OCI-LY3 (cell line): ENCODE results near the gene SFSWAP.

Source experiments
- H2AFZ ChIP-seq: fragments of 200-600, 300-600 bp; shearing (Covaris generic); 2 replicates; pipeline ENCODE4 v1.6.0; 2014; ENCODE audit warnings: antibody characterized with exemption, low read depth, low read length
- H3K27ac ChIP-seq: fragments of 200-600, 300-600 bp; sonication (generic); 2 replicates; pipeline ENCODE4 v1.5.1; 2014; ENCODE audit warnings: mild to moderate bottlenecking, low read length, moderate library complexity, mixed read lengths
- H3K27me3 ChIP-seq: fragments of 200-600, 300-600 bp; sonication (generic); 2 replicates; pipeline ENCODE4 v1.6.1; 2014; ENCODE audit warnings: low read depth, low read length, mixed read lengths
- H3K36me3 ChIP-seq: fragments of 200-600, 300-600 bp; sonication (generic); replicated peaks from 2 replicates; pipeline ENCODE3; 2014; ENCODE audit warnings: low read depth, low read length, mixed read lengths
- H3K4me1 ChIP-seq: fragments of 300-600, 200-600 bp; sonication (generic); 2 replicates; pipeline ENCODE4 v1.6.1; 2014; ENCODE audit warnings: low read length, mixed read lengths
- H3K4me2 ChIP-seq: fragments of 200-600, 300-600 bp; sonication (generic); 2 replicates; pipeline ENCODE4 v1.6.1; 2014; ENCODE audit warnings: low read length, mixed read lengths
- H3K4me3 ChIP-seq: fragments of 300-600, 200-600 bp; sonication (generic); 2 replicates; pipeline ENCODE4 v1.5.1; 2014; ENCODE audit warnings: antibody characterized with exemption, mild to moderate bottlenecking, low read length, moderate library complexity
- H3K79me2 ChIP-seq: fragments of 300-600, 200-600 bp; shearing (Covaris generic); 2 replicates; pipeline ENCODE4 v1.6.1; 2014; ENCODE audit warnings: mild to moderate bottlenecking, low read length, mixed read lengths
- H3K9ac ChIP-seq: fragments of 300-600, 200-600 bp; shearing (Covaris generic); 2 replicates; pipeline ENCODE4 v1.6.0; 2014; ENCODE audit warnings: mild to moderate bottlenecking, low read length, moderate library complexity
- H3K9me3 ChIP-seq: fragments of 200-600, 300-600 bp; shearing (Covaris generic); 2 replicates; pipeline ENCODE4 v1.6.1; 2014; ENCODE audit warnings: low read length, mixed read lengths; ENCODE audit not compliant: insufficient read depth
- H4K20me1 ChIP-seq: fragments of 200-600, 300-600 bp; sonication (generic); 2 replicates; pipeline ENCODE4 v1.6.1; 2016; ENCODE audit warnings: low read length, mixed read lengths; ENCODE audit not compliant: insufficient read depth
- EZH2phosphoT487 ChIP-seq: fragments of 200-600 bp; shearing (Covaris generic); IDR thresholded peaks from 2 replicates; pipeline ENCODE4 v1.6.1; 2018; ENCODE audit warnings: antibody characterized with exemption, mixed run types, low read depth
- TF ChIP-seq, protein P1 (sequence below): fragments of 200-600, 300-600 bp; sonication (generic); IDR thresholded peaks from 2 replicates; pipeline ENCODE4 v1.5.1; 2014; ENCODE audit warnings: antibody characterized with exemption, low read length, low read depth

Gene SFSWAP

DNA sequence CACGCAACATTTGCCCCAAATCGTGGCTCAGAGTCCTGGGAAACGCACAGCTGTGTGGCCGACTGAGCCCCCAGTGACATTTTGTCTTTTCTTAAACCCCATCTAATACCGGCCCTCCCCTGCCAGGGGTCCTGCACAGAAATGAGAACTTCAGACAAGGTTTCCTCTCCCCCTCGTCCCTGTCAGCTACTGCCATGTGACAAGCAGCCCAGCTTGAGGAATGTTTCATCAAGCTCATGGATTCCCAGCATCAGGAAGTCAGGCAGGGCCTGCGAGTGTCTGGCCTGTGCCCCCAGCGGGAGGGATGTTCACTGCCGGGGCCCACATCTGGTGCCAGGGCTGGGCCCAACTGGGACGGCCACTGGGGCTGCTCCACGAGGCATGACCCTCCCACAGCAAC lies 133.2 kb downstream of the SFSWAP start:
- no peaks in the 10 kb centered on the region for H3K27me3 ChIP-seq
- H3K27ac ChIP-seq: no peak overlapping the region
- no peaks in the 10 kb centered on the region for H4K20me1 ChIP-seq
- H3K4me1 ChIP-seq: no peaks in the 10 kb centered on the region
- H3K79me2 ChIP-seq: no peaks in the 10 kb centered on the region
- no peak overlapping the region for H3K9ac ChIP-seq
- no peak overlapping the region for H2AFZ ChIP-seq
- no peak overlapping the region for H3K4me2 ChIP-seq
- H3K36me3 ChIP-seq: no peaks in the 10 kb centered on the region
- H3K9me3 ChIP-seq: no peaks in the 10 kb centered on the region
- no peak overlapping the region for H3K4me3 ChIP-seq
- TF ChIP-seq EZH2phosphoT487: no peak
- TF ChIP-seq, protein P1, sequence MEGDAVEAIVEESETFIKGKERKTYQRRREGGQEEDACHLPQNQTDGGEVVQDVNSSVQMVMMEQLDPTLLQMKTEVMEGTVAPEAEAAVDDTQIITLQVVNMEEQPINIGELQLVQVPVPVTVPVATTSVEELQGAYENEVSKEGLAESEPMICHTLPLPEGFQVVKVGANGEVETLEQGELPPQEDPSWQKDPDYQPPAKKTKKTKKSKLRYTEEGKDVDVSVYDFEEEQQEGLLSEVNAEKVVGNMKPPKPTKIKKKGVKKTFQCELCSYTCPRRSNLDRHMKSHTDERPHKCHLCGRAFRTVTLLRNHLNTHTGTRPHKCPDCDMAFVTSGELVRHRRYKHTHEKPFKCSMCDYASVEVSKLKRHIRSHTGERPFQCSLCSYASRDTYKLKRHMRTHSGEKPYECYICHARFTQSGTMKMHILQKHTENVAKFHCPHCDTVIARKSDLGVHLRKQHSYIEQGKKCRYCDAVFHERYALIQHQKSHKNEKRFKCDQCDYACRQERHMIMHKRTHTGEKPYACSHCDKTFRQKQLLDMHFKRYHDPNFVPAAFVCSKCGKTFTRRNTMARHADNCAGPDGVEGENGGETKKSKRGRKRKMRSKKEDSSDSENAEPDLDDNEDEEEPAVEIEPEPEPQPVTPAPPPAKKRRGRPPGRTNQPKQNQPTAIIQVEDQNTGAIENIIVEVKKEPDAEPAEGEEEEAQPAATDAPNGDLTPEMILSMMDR: no peak

DNA sequence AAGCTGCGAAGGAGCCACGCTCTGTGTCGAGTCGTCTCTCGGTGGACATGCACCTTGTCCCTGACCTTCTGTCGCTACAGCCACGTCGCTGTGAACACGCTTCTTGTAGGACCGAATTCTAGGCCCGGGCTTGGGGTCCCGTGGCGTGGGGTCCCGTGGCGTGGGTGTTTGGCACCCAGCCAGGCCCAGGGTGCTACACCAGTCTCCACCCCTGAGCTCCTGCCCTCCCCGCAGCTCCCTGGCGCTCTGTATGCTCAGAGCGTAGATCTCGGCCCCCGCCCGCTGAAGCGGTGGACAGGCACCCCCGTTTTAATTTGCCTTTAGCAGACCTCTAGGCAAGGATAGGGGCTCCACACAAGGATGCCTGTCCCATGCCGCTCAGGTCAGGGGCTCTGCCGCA lies 133.8 kb downstream of the SFSWAP start:
- TF ChIP-seq, protein P1: no peak
- TF ChIP-seq EZH2phosphoT487: no peak
- no peaks in the 10 kb centered on the region for H3K36me3 ChIP-seq
- no peaks in the 10 kb centered on the region for H4K20me1 ChIP-seq
- no peak overlapping the region for H3K4me2 ChIP-seq
- H3K27me3 ChIP-seq: no peaks in the 10 kb centered on the region
- H3K9ac ChIP-seq: no peak overlapping the region
- H3K9me3 ChIP-seq: no peaks in the 10 kb centered on the region
- no peak overlapping the region for H3K4me3 ChIP-seq
- H3K4me1 ChIP-seq: no peaks in the 10 kb centered on the region
- H2AFZ ChIP-seq: no peak overlapping the region
- H3K27ac ChIP-seq: no peak overlapping the region
- H3K79me2 ChIP-seq: no peaks in the 10 kb centered on the region

DNA sequence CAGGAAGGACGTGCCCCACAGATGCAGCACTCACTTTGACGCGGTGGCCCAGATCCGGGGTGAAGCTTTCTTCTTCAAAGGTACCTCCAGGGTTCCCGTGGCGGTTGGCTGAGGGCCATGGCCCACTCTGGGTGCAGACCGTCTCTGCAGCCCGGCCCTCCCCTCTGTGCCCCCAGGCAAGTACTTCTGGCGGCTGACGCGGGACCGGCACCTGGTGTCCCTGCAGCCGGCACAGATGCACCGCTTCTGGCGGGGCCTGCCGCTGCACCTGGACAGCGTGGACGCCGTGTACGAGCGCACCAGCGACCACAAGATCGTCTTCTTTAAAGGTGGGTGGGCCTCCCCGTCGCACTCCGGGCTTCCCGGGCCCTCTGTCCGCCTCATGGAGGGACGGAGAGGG lies 134.2 kb downstream of the SFSWAP start:
- TF ChIP-seq, protein P1: no peak
- no peak for TF ChIP-seq EZH2phosphoT487
- Histone ChIP-seq H3K9ac (no peak overlapping the region), H3K9me3 (no peaks in the 10 kb centered on the region), H3K4me1 (no peaks in the 10 kb centered on the region), H3K79me2 (no peaks in the 10 kb centered on the region), H3K4me3 (no peak overlapping the region), H4K20me1 (no peaks in the 10 kb centered on the region), H3K27ac (no peak overlapping the region), H2AFZ (no peak overlapping the region), H3K36me3 (no peaks in the 10 kb centered on the region), H3K27me3 (no peaks in the 10 kb centered on the region), H3K4me2 (no peak overlapping the region)

DNA sequence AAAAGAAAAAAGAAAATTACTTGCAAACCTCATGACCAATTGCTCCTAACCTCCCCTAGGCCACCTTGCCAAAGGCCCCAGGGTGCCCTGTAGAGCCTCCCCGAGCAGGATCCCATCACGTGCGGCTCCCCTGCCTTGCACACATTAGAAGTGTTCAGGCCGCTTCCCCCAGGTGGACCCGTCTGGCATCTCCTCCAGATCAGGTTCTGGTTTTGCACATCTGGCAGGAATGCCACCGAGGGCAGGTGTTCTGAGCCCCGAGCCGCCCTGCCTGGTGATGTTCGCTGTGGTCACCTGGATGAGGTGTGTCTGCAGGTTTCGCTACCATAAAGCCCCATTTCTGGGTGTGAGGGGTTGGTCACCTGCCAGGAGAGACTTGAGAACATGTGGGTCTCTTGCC lies 136.6 kb downstream of the SFSWAP start:
- Histone ChIP-seq H3K27me3 (no peaks in the 10 kb centered on the region), H3K27ac (no peak overlapping the region), H3K4me1 (no peaks in the 10 kb centered on the region), H3K4me3 (no peak overlapping the region), H3K79me2 (no peaks in the 10 kb centered on the region), H3K9me3 (no peaks in the 10 kb centered on the region), H2AFZ (no peak overlapping the region), H3K4me2 (no peak overlapping the region), H3K36me3 (no peaks in the 10 kb centered on the region), H3K9ac (no peak overlapping the region), H4K20me1 (no peaks in the 10 kb centered on the region)
- TF ChIP-seq, protein P1: no peak
- no peak for TF ChIP-seq EZH2phosphoT487
